Tibial nerve (tissue), 4 donors: ENCODE results near the gene TLCD3A. TPM values are rescaled to one million over a fixed set of nuclear protein-coding genes. Genes with fewer than 3 reads are reported as not detected.

Experiments
- DNase-seq, 2 donors: peaks; one replicate each; pipeline ENCODE4 v3.0.0-alpha.2; 2019; ENCODE audit warnings: low spot score in 2 of 2
- H3K27ac ChIP-seq, 4 donors: fragments of 200-600 bp; sonication (generic) in 3 of 4; one replicate each; pipeline ENCODE4 v1.5.1; 2017 to 2019; ENCODE audit warnings: mild to moderate bottlenecking in 1 of 4
- H3K27me3 ChIP-seq, 2 donors: fragments of 200-600 bp; sonication (generic) in 1 of 2; one replicate each; pipeline versions ENCODE4 v1.5.1 to v1.6.0; 2017 to 2019
- H3K36me3 ChIP-seq, 3 donors: fragments of 200-600 bp; sonication (generic); one replicate each; pipeline ENCODE4 v1.5.1; 2018 to 2019
- H3K4me1 ChIP-seq, 4 donors: fragments of 200-600 bp; sonication (generic) in 3 of 4; one replicate each; pipeline ENCODE4 v1.5.1; 2017 to 2019
- H3K4me3 ChIP-seq, 4 donors: fragments of 200-600 bp; sonication (generic) in 3 of 4; one replicate each; pipeline ENCODE4 v1.5.1; 2017 to 2019; ENCODE audit warnings: mild to moderate bottlenecking in 1 of 4, moderate library complexity in 1 of 4
- H3K9me3 ChIP-seq, 4 donors: fragments of 200-600 bp; sonication (generic) in 3 of 4; one replicate each; pipeline ENCODE4 v1.5.1; 2017 to 2019
- CTCF ChIP-seq, 5 experiments: fragments of 200-600 bp in 3 of 5; fragments of 450-650 bp in 2 of 5; sonication (generic) in 3 of 5; IDR thresholded peaks; one replicate each; pipeline ENCODE4 v1.5.1; 2016 to 2019; ENCODE audit warnings: antibody characterized with exemption in 5 of 5, mild to moderate bottlenecking in 3 of 5, moderate library complexity in 2 of 5
- EP300 ChIP-seq, 2 donors: sonication (generic); formaldehyde crosslinking; IDR thresholded peaks; one replicate each; pipeline ENCODE4 v1.6.1; 2017; ENCODE audit warnings: antibody characterized with exemption in 2 of 2, mild to moderate bottlenecking in 1 of 2
- POLR2A ChIP-seq, 2 donors: fragments of 450-650 bp; IDR thresholded peaks; one replicate each; pipeline ENCODE4 v1.6.1; 2017; ENCODE audit warnings: antibody characterized with exemption in 2 of 2, mild to moderate bottlenecking in 2 of 2, moderate library complexity in 2 of 2
- WGBS, 2 donors: methylation state at CpG; one replicate each; pipeline ENCODE4 v1.1.5; 2018; 5-methylcytosine and 5-hydroxymethylcytosine counted together
- total RNA-seq, 4 donors: library from RNA; depleted of rRNA; stranded (reverse); fragments of >200 nt; gene quantifications; one replicate each; pipeline ENCODE4 v1.1.0, GENCODE V29; 2016

The TLCD3A gene
- total RNA-seq, 4 donors from 2014 or later, result 3.9 to 6.3 (median 5.8) TPM

GRCh38 chr17:740240-741017 is 8.0 kb downstream of the TLCD3A start:
- DNase-seq, result no peak
- Histone ChIP-seq H3K27me3 (no peaks in the 10 kb centered on the region), H3K9me3 (no peaks in the 10 kb centered on the region), H3K4me3 (no peak overlapping the region), H3K36me3 (peaks cover 0 to 72% (median 10%) of the 10 kb centered on the region in 3 donors), H3K4me1 (peaks cover 0 to 7% (median 0%) of the 10 kb centered on the region in 4 donors), H3K27ac (no peak overlapping the region)
- WGBS, 2 donors, result 57 to 63% methylated on average over 18 of the region's 18 CpGs
- TF ChIP-seq EP300 (IDR thresholded peaks at IDR 0.05) (no peak), POLR2A (IDR thresholded peaks at IDR 0.05) (no peak)

GRCh38 chr17:742147-742793 is 9.9 kb downstream of the TLCD3A start:
- H3K27ac ChIP-seq, result no peak overlapping the region
- TF ChIP-seq POLR2A (IDR thresholded peaks at IDR 0.05) (no peak), CTCF (IDR thresholded peaks at IDR 0.05) (no peak), EP300 (IDR thresholded peaks at IDR 0.05) (no peak)
- 80 to 89% methylated on average over 11 of the region's 11 CpGs for WGBS, 2 donors
- peaks cover 0 to 91% (median 24%) of the 10 kb centered on the region in 3 donors for H3K36me3 ChIP-seq
- H3K27me3 ChIP-seq, result no peaks in the 10 kb centered on the region
- H3K4me1 ChIP-seq, result peaks cover 0 to 7% (median 0%) of the 10 kb centered on the region in 4 donors
- no peaks in the 10 kb centered on the region for H3K9me3 ChIP-seq
- no peak for DNase-seq
- no peak overlapping the region for H3K4me3 ChIP-seq

GRCh38 chr17:743139-743538 is 10.7 kb downstream of the TLCD3A start:
- H3K27ac ChIP-seq, result no peak overlapping the region
- DNase-seq, result no peak
- no peaks in the 10 kb centered on the region for H3K27me3 ChIP-seq
- peaks cover 0 to 98% (median 29%) of the 10 kb centered on the region in 3 donors for H3K36me3 ChIP-seq
- TF ChIP-seq EP300 (IDR thresholded peaks at IDR 0.05) (no peak), POLR2A (IDR thresholded peaks at IDR 0.05) (no peak), CTCF (IDR thresholded peaks at IDR 0.05) (no peak)
- no peak overlapping the region for H3K4me3 ChIP-seq
- peaks cover 0 to 7% (median 0%) of the 10 kb centered on the region in 4 donors for H3K4me1 ChIP-seq
- no peaks in the 10 kb centered on the region for H3K9me3 ChIP-seq
- 93 to 95% methylated on average over 4 of the region's 4 CpGs for whole genome bisulfite sequencing, 2 donors

GRCh38 chr17:744937-745336 is 12.5 kb downstream of the TLCD3A start:
- peaks cover 0 to 88% (median 29%) of the 10 kb centered on the region in 3 donors for H3K36me3 ChIP-seq

GRCh38 chr17:745406-745805 is 13.0 kb downstream of the TLCD3A start:
- Histone ChIP-seq H3K4me1 (peaks cover 0 to 8% (median 3%) of the 10 kb centered on the region in 4 donors), H3K36me3 (peaks cover 0 to 84% (median 29%) of the 10 kb centered on the region in 3 donors), H3K27ac (no peak overlapping the region), H3K9me3 (no peaks in the 10 kb centered on the region), H3K27me3 (no peaks in the 10 kb centered on the region), H3K4me3 (no peak overlapping the region)
- DNase-seq, result no peak
- TF ChIP-seq POLR2A (IDR thresholded peaks at IDR 0.05), result no peak
- TF ChIP-seq EP300 (IDR thresholded peaks at IDR 0.05), result no peak
- no peak for TF ChIP-seq CTCF (IDR thresholded peaks at IDR 0.05)
- WGBS, 2 donors, result 88 to 92% methylated on average over 11 of the region's 11 CpGs

More at GRCh38 chr17:744937-745336, 12.5 kb downstream of the TLCD3A start:
- H3K4me1 ChIP-seq, result peaks cover 0 to 8% (median under 1%) of the 10 kb centered on the region in 4 donors
- H3K9me3 ChIP-seq, result no peaks in the 10 kb centered on the region
- WGBS, 2 donors, result 87 to 93% methylated on average over 9 of the region's 9 CpGs
- no peak for TF ChIP-seq CTCF (IDR thresholded peaks at IDR 0.05)
- no peak for TF ChIP-seq POLR2A (IDR thresholded peaks at IDR 0.05)
- no peak for TF ChIP-seq EP300 (IDR thresholded peaks at IDR 0.05)
- H3K27ac ChIP-seq, result no peak overlapping the region
- no peak for DNase-seq
- no peaks in the 10 kb centered on the region for H3K27me3 ChIP-seq
- H3K4me3 ChIP-seq, result no peak overlapping the region
